Stimulated activated CD8-positive, alpha-beta memory T cell treated with anti-CD3 and anti-CD28 coated beads, Interleukin-15, amount 100 ng/mL, for 24 hours (primary cell): ENCODE measurements around the gene PER2.

Source experiments
- DNase-seq: peaks from one replicate; pipeline ENCODE4 v3.0.0-alpha.2; 2020; ENCODE audit warnings: low read depth

PER2 gene

GRCh38 chr2:238308177-238308576 is 19.8 kb upstream of the PER2 start:
- DNase-seq, result no peak

GRCh38 chr2:238306672-238306998 is 18.2 kb upstream of the PER2 start:
- no peak for DNase-seq

- DNase-seq, result no peak
Observed at GRCh38 chr2:238305965-238306671, 17.7 kb upstream of the PER2 start.

GRCh38 chr2:238305092-238305862 is 16.9 kb upstream of the PER2 start:
- DNase-seq, result no peak

GRCh38 chr2:238304116-238304515 is 15.7 kb upstream of the PER2 start:
- no peak for DNase-seq

- no peak for DNase-seq
Observed at GRCh38 chr2:238302751-238303150, 14.3 kb upstream of the PER2 start.

- no peak for DNase-seq
Observed at GRCh38 chr2:238302087-238302486, 13.7 kb upstream of the PER2 start.

GRCh38 chr2:238299803-238300202 is 11.4 kb upstream of the PER2 start:
- DNase-seq, result no peak

GRCh38 chr2:238296638-238297457 is 8.4 kb upstream of the PER2 start:
- DNase-seq, result no peak

GRCh38 chr2:238295144-238296112 is 7.0 kb upstream of the PER2 start:
- DNase-seq, result no peak

GRCh38 chr2:238294393-238295143 is 6.2 kb upstream of the PER2 start:
- DNase-seq, result no peak

GRCh38 chr2:238294046-238294392 is 5.6 kb upstream of the PER2 start:
- DNase-seq, result no peak

- no peak for DNase-seq
Observed at GRCh38 chr2:238291550-238292281, 3.3 kb upstream of the PER2 start.

GRCh38 chr2:238290715-238291549 is 2.5 kb upstream of the PER2 start:
- DNase-seq, result no peak

GRCh38 chr2:238290091-238290509 is 1.7 kb upstream of the PER2 start:
- DNase-seq, result no peak

GRCh38 chr2:238289574-238289973 is 1.2 kb upstream of the PER2 start:
- no peak for DNase-seq

GRCh38 chr2:238288650-238289573 is 502 bp upstream of the PER2 start:
- DNase-seq, result peak; percentile 97
